Duodenal mucosa (tissue), 2 donors: ENCODE results near the gene MTSS2.

Source experiments
- H3K27ac ChIP-seq: one replicate; pipeline ENCODE4 v1.7.0; 2013; ENCODE audit warnings: low read depth, low read length
- H3K27me3 ChIP-seq, 2 donors: one replicate each; pipeline ENCODE4 v1.7.0; 2013; ENCODE audit warnings: low read length in 2 of 2, control low read depth in 1 of 2; ENCODE audit not compliant: insufficient read depth in 2 of 2, control insufficient read depth in 1 of 2
- H3K36me3 ChIP-seq, 2 donors: one replicate each; pipeline ENCODE4 v1.7.0; 2013; ENCODE audit warnings: low read length in 2 of 2, control low read depth in 1 of 2; ENCODE audit not compliant: insufficient read depth in 2 of 2, control insufficient read depth in 1 of 2
- H3K4me1 ChIP-seq, 2 donors: one replicate each; pipeline ENCODE4 v1.7.0; 2013; ENCODE audit warnings: low read length in 2 of 2, control low read depth in 1 of 2; ENCODE audit not compliant: insufficient read depth in 2 of 2, control insufficient read depth in 1 of 2
- H3K4me3 ChIP-seq, 2 donors: one replicate each; pipeline ENCODE4 v1.7.0; 2013; ENCODE audit warnings: low read length in 2 of 2, low read depth in 1 of 2
- H3K9ac ChIP-seq, 2 donors: one replicate each; pipeline ENCODE4 v1.7.0; 2013; ENCODE audit warnings: low read length in 2 of 2, low read depth in 1 of 2
- H3K9me3 ChIP-seq, 2 donors: one replicate each; pipeline ENCODE4 v1.7.0; 2013; ENCODE audit warnings: low read length in 2 of 2, control low read depth in 1 of 2; ENCODE audit not compliant: control insufficient read depth in 1 of 2

Gene MTSS2

GRCh38 chr16:70687102-70687511, 1.3 kb upstream of the MTSS2 start:
- Histone ChIP-seq H3K36me3 (no peaks in the 10 kb centered on the region), H3K4me1 (peaks cover 35 to 62% of the 10 kb centered on the region in 2 donors), H3K9ac (peak overlapping the region in 1 of 2 donors; percentile 25), H3K4me3 (no peak overlapping the region), H3K9me3 (no peaks in the 10 kb centered on the region), H3K27me3 (no peaks in the 10 kb centered on the region), H3K27ac (no peak overlapping the region)

DNA sequence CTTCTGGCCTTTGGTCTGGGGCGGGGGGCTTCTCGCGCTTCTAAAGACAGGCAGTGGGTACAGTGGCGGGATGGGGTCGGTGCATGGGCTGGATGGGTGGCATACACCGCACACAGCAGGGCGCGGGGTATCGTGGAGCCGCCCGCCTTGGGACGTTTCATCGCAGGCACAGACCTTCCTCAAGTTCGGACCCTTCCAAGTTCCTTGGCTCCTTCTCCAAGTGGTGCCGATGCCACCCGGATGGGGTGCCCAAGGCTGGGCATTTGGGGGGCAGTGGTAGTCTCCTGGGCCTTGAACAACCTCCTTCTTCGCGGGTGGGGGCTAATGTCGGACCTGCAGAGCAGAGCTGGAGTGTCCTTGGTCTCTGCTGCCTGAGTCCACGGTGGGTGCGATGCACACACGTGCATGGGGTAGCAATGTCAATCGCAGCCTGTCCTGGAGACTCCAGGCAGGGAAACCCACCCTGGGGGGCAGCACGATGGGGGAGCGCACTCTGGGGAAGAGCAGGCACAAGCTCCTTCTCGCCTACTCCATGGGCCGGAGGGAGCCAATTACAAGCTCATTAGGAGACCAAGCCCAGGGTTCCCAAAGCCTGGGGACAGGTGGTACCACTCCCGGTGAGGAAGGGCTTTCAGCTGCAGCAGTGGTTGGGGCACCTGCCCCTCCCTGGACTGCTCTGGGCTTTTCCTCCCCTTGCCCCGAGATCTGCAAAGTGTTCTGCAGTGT, 686 bp upstream of the MTSS2 start:
- peak overlapping the region in 1 of 2 donors; percentile 25 for H3K9ac ChIP-seq
- no peaks in the 10 kb centered on the region for H3K9me3 ChIP-seq
- peak overlapping the region; percentile 81 for H3K27ac ChIP-seq
- H3K36me3 ChIP-seq, result no peaks in the 10 kb centered on the region
- no peak overlapping the region for H3K4me3 ChIP-seq
- H3K4me1 ChIP-seq, result peaks cover 35 to 65% of the 10 kb centered on the region in 2 donors
- H3K27me3 ChIP-seq, result no peaks in the 10 kb centered on the region

GRCh38 chr16:70685061-70685937, 554 bp downstream of the MTSS2 start:
- H3K27ac ChIP-seq, result peak overlapping the region; percentile 42
- peak overlapping the region; percentile 65 to 69 for H3K4me3 ChIP-seq

GRCh38 chr16:70684146-70685060, 1.4 kb downstream of the MTSS2 start:
- Histone ChIP-seq H3K27ac (peak overlapping the region; percentile 20), H3K4me3 (peak overlapping the region; percentile 65 to 69), H3K27me3 (no peaks in the 10 kb centered on the region), H3K9me3 (no peaks in the 10 kb centered on the region), H3K9ac (peak overlapping the region; percentile 47 to 59), H3K4me1 (peaks cover 24 to 49% of the 10 kb centered on the region in 2 donors), H3K36me3 (no peaks in the 10 kb centered on the region)

More at GRCh38 chr16:70685061-70685937, 554 bp downstream of the MTSS2 start:
- peak overlapping the region; percentile 47 to 59 for H3K9ac ChIP-seq
- no peaks in the 10 kb centered on the region for H3K9me3 ChIP-seq
- no peaks in the 10 kb centered on the region for H3K27me3 ChIP-seq
- peaks cover 26 to 57% of the 10 kb centered on the region in 2 donors for H3K4me1 ChIP-seq
- H3K36me3 ChIP-seq, result no peaks in the 10 kb centered on the region

DNA sequence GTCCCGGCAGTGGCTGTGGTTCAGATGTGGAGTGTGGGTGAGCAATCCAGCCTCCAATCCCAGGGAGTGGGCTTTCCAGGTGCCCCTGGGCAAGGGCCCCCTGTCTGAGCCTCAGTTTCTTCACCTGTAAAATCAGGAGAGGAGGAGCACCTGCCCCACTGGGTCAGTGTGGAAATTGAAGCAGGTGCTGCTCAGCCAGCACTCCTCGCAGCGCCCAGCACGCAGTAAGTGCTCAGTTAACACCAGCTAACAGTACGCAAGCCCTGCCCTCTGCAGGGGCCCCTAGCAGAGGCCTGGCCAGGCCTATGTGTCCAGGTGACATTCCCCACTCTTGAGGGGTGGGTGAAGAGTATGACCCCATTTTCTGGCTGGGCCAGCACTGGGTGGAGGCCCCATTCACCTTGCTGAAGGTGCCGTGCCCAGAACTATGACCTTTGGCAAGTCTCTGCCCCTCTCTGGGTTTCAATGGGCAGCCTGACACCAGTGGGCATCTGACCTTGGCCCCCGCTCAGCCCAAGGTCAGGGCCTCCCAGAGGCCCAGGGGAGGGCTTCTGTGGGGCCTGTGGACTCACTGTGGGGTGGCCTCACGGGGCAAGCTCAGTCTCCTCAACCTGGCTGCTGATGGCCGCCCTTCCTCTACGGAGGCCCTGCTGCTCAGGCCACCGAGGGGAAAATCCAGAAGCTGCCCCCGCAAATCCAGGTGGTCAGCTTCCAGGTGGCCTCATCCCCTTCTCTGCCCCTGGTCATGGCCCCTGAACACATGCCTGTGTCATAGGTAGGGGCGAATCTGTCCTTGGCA, 2.5 kb downstream of the MTSS2 start:
- no peak overlapping the region for H3K27ac ChIP-seq
- H3K36me3 ChIP-seq, result peaks cover 0 to 8% of the 10 kb centered on the region in 2 donors
- H3K4me3 ChIP-seq, result peak overlapping the region in 1 of 2 donors; percentile 35
- H3K4me1 ChIP-seq, result peaks cover 15 to 39% of the 10 kb centered on the region in 2 donors
- no peaks in the 10 kb centered on the region for H3K9me3 ChIP-seq
- no peaks in the 10 kb centered on the region for H3K27me3 ChIP-seq
- peak overlapping the region in 1 of 2 donors; percentile 39 for H3K9ac ChIP-seq

DNA sequence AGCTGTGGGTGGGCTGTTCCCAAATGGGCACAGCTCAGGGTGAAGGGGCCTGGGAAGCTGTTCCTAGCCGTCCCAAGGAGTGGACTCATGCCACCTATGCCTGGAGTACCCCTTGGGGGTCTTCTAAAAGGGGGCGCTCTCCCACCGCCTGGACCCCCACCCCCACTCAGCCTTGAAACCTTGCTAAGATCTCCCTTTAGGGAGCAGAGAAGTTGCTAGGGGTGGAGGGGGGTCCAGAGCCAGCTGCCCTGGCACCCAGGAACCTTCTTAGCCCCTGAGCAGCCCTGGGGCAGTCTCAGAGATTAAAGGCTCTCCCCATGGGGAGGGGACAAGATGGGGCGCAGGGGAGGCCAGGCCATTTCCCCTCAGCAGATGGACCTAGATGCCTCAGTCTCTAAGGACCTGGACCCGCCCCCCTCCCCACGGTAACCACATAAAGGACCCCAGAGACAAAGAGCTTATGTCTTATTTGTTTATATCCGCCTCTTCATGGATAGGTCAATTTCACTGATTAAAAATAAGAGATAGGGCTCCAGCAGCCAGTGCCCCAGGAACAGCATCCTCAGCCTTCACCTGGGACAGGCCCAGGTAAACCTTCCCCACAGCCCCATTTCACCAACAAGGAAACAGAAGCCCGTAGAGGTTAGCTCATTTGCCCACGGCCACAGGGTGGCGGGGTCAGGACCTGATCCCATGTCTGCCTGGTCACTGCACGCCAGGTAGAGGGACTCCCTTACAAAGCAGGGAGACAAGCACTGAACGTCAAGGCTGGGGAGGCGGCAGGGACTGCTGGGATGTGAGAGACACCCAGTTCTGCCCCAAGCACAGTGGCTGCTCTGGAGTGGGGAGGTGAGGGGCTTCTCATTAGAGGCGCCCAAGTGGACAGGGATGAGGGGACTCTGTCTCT, 3.4 kb downstream of the MTSS2 start:
- Histone ChIP-seq H3K36me3 (peaks cover 0 to 11% of the 10 kb centered on the region in 2 donors), H3K4me3 (no peak overlapping the region), H3K27me3 (no peaks in the 10 kb centered on the region), H3K9me3 (no peaks in the 10 kb centered on the region), H3K27ac (no peak overlapping the region), H3K4me1 (peaks cover 10 to 33% of the 10 kb centered on the region in 2 donors), H3K9ac (peak overlapping the region in 1 of 2 donors; percentile 4)

DNA sequence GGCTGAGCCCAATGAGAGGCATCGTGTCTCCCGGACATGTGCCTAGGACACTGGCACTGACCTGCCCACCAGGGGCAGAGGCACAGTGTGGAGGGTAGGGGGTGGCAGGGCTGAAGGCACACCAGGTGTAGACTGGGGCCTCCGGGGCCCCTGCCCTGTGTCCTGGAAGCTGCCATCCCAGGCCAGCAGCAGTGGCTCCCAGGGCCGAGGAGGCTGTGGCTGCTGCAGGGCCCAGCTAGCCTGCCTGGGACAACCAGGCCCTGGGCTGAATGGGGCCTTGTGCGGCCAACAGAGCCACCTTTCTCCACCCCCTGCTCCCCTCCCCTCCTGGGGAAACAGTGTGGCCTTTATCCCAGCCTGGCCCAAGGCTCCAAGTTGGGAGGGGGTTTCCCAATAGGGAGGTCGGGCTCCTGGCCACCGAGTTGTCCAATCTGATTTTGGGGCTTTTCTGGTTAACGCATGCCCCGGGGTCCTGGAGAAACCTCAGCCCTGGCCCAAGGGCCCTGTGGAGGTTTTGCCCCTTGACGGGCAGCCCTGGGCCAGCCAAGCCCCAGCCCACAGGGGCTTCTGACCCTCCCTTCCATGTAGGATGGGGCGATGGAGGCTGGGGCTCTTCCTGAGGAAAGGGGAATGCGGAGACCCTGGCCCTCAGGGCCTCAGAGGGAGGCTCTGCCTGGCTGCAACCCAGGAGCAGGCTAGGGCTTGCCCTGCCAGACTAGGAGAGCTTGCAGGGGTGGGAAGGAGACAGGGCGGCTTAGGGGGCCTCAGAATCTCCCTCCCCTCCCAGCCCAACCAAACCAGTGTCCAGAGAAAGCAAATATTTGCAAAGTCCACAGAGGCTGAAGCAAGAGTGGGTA, 4.2 kb downstream of the MTSS2 start:
- H3K4me3 ChIP-seq, result no peak overlapping the region
- peaks cover 0 to 11% of the 10 kb centered on the region in 2 donors for H3K36me3 ChIP-seq
- H3K9me3 ChIP-seq, result no peaks in the 10 kb centered on the region
- H3K9ac ChIP-seq, result no peak overlapping the region
- H3K4me1 ChIP-seq, result peaks cover 2 to 28% of the 10 kb centered on the region in 2 donors
- no peaks in the 10 kb centered on the region for H3K27me3 ChIP-seq
- H3K27ac ChIP-seq, result peak overlapping the region; percentile 50
